ENCODE data around the gene PTPN23. TPM values are rescaled to one million over a fixed set of nuclear protein-coding genes. Genes with fewer than 3 reads are reported as not detected.
"Not testable (repeated sequence)": the region's sequence is repeated elsewhere in the genome, so short reads cannot be mapped to it uniquely, and the experiment has no call there.

PTPN23 gene
- total RNA-seq, 4 donors from 2014 or later, result 45.9 to 135 (median 61.1) TPM

DNA sequence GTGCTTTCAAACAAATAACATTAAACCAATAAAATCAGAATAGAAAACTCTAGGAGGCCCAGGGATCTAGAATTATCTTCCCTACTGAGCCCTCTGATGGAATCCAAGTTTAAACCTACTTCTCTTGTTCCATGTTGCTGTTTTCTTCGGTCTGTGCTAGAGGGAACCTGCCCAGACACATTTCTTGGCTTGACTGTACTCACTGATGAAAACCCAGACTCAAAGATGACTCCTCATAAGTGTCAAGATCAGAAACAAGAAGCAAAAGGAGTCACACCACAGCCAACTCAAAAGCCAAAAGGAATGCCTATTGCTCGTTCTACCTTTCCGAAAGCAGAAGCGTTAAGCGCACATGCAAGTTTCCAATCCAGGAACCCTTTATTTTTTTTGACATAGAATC, 63.3 kb downstream of the PTPN23 start:
- H3K4me1 ChIP-seq, result peaks cover 34% of the 10 kb centered on the region
- peak in 1 of 2 donors; percentile 11 for DNase-seq (ENCODE audit: low spot score in 2 of 2)
- H3K4me3 ChIP-seq, result peak overlapping the region; percentile 15
- TF ChIP-seq, protein P1, sequence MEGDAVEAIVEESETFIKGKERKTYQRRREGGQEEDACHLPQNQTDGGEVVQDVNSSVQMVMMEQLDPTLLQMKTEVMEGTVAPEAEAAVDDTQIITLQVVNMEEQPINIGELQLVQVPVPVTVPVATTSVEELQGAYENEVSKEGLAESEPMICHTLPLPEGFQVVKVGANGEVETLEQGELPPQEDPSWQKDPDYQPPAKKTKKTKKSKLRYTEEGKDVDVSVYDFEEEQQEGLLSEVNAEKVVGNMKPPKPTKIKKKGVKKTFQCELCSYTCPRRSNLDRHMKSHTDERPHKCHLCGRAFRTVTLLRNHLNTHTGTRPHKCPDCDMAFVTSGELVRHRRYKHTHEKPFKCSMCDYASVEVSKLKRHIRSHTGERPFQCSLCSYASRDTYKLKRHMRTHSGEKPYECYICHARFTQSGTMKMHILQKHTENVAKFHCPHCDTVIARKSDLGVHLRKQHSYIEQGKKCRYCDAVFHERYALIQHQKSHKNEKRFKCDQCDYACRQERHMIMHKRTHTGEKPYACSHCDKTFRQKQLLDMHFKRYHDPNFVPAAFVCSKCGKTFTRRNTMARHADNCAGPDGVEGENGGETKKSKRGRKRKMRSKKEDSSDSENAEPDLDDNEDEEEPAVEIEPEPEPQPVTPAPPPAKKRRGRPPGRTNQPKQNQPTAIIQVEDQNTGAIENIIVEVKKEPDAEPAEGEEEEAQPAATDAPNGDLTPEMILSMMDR (IDR thresholded peaks at IDR 0.05), result no peak
- TF ChIP-seq POLR2AphosphoS5 (IDR thresholded peaks at IDR 0.05) (no peak), EP300 (IDR thresholded peaks at IDR 0.05) (no peak), POLR2A (IDR thresholded peaks at IDR 0.05) (no peak)
- 55% methylated on average over 5 of the region's 5 CpGs for WGBS
- no peaks in the 10 kb centered on the region for H3K9me3 ChIP-seq
- H3K27ac ChIP-seq, result peak overlapping the region; percentile 93
- no peaks in the 10 kb centered on the region for H3K27me3 ChIP-seq
- H3K36me3 ChIP-seq, result peaks cover 18% of the 10 kb centered on the region

DNA sequence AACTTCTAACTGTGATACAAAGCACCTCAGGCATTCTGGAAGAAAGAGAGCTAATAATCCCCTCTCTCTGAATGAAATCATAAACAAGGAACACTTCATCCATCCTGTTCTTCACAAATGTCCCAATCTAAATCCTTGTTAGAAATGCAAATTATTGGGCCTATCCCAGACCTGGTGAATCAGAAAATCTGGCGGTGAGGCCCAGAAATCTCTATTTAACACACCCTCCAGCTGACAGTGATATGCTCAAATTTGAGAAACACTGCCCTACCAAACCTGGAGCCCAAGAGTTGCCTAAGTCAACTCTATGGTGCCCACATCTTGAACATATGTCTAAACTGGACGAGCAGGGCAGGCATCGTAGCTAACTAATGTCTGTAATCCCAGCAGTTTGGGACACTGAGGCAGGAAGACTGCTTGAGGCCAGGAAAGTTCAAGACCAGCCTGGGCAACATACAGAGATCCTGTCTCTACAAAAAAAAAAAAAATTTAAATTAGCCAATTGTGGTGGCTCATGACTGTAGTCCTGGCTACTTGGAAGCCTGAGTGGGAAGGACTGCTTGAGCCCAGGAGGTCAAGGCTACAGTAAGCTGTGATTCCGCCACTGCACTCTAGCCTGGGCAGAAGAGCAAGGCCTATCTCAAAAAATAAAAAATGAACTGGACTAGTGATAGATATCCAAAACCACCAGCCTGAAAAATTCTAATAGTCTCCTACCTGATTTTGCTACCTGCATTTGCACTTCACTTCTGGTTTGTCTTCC, 71.8 kb downstream of the PTPN23 start:
- WGBS, result 52% methylated on average over 4 of the region's 4 CpGs
- Histone ChIP-seq H3K4me3 (no peak overlapping the region), H3K9me3 (no peaks in the 10 kb centered on the region), H3K4me1 (peaks cover 20% of the 10 kb centered on the region), H3K27ac (no peak overlapping the region), H3K36me3 (no peaks in the 10 kb centered on the region), H3K27me3 (no peaks in the 10 kb centered on the region)
- DNase-seq (ENCODE audit: low spot score in 2 of 2), result peak in 1 of 2 donors; percentile 4
- TF ChIP-seq EP300 (IDR thresholded peaks at IDR 0.05) (no peak), POLR2A (IDR thresholded peaks at IDR 0.05) (no peak), POLR2AphosphoS5 (IDR thresholded peaks at IDR 0.05) (no peak)
- TF ChIP-seq, protein P1 (IDR thresholded peaks at IDR 0.05), result no peak

DNA sequence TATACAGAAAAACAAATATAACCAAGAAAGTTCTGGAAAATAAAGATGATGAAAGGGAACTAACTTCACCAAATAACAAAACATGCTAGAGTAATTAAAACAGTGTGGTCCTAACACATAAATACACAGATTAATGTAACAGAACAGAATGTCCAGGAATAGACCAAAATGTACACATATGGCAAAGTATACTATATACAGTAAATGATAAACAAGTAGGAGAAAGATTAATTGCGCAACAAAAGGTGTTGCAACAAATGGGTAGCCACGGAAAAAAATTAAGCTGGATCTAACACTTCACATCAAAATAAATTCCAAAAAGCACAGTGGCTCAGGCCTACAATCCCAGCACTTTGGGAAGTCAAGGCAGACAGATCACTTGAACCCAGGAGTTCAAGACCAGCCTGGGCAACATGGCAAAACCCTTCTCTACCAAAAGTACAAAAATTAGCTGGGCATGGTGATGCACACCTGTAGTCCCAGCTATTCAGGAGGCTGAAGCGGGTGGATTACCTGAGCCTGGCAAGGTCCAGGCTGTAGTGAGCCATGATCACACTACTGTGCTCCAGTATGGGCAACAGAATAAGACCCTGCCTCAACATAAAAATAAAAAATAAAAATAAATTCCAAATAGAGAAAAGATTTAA, 75.1 kb downstream of the PTPN23 start:
- Histone ChIP-seq H3K36me3 (no peaks in the 10 kb centered on the region), H3K27me3 (no peaks in the 10 kb centered on the region), H3K9me3 (no peaks in the 10 kb centered on the region), H3K4me1 (peaks cover 20% of the 10 kb centered on the region), H3K27ac (no peak overlapping the region), H3K4me3 (no peak overlapping the region)
- TF ChIP-seq, protein P1 (IDR thresholded peaks at IDR 0.05), result no peak
- TF ChIP-seq EP300 (IDR thresholded peaks at IDR 0.05), result no peak
- TF ChIP-seq POLR2AphosphoS5 (IDR thresholded peaks at IDR 0.05), result no peak
- TF ChIP-seq POLR2A (IDR thresholded peaks at IDR 0.05), result no peak
- WGBS, result 67% methylated on average over 3 of the region's 3 CpGs
- DNase-seq (ENCODE audit: low spot score in 2 of 2), result no peak

DNA sequence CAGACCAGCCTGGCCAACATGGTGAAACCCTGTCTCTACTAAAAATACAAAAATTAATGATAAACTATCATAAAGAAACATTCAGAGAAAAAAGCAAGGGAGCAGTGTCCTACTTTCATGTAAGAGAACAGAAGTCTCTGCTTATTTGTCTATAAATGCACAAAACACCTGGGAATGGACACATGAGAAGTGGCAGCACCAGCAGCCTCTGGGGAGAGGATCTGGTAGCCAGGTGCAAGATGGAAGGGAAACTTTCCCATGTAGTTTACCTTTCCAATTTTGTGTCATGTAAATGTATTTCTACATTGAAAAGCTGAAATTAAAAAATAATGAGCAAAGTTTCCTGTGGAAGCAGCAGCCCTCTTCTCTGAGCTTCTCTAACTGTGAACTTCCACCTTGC, 76.2 kb downstream of the PTPN23 start:
- no peaks in the 10 kb centered on the region for H3K36me3 ChIP-seq
- H3K27ac ChIP-seq, result no peak overlapping the region
- peaks cover 14% of the 10 kb centered on the region for H3K4me1 ChIP-seq
- no peak overlapping the region for H3K4me3 ChIP-seq
- peak in 1 of 2 donors; percentile 16 for DNase-seq (ENCODE audit: low spot score in 2 of 2)
- H3K27me3 ChIP-seq, result no peaks in the 10 kb centered on the region
- TF ChIP-seq, protein P1 (IDR thresholded peaks at IDR 0.05), result no peak
- no peak for TF ChIP-seq POLR2A (IDR thresholded peaks at IDR 0.05)
- H3K9me3 ChIP-seq, result no peaks in the 10 kb centered on the region

DNA sequence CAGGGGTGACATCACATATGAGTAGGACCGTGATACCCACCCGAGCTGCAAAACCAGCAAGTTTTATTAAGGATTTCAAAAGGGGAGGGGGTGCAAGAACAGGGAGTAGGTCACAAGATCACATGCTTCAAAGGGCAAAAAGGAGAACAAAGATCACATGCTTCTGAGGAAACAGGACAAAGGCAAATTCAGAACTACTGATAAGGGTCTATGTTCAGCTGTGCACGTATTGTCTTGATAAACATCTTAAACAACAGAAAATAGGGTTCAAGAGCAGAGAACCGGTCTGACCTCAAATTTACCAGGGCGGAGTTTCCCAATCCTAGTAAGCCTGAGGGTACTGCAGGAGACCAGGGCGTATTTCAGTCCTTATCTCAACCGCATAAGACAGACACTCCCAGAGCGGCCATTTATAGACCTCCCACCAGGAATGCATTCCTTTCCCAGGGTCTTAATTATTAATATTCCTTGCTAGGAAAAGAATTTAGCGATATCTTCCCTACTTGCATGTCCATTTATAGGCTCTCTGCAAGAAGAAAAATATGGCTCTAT, 78.8 kb downstream of the PTPN23 start:
- 82% methylated on average over 9 of the region's 9 CpGs for WGBS
- not testable (repeated sequence) for H3K4me1 ChIP-seq, H3K27ac ChIP-seq, H3K36me3 ChIP-seq, H3K9me3 ChIP-seq, H3K4me3 ChIP-seq, H3K27me3 ChIP-seq
- DNase-seq (ENCODE audit: low spot score in 2 of 2), result peak in 1 of 2 donors; percentile 28

Other genes with a start within 250 kb of the PTPN23 start
- gene SETD2, start 216.9 kb upstream of the PTPN23 start, total RNA-seq, result 10 to 100 TPM; 41.4 to 78.6 (median 53.4) TPM
- 10 to 100 TPM in 2 of 4 donors, 1 to 10 TPM in 2; 8.8 to 23.4 (median 15.3) TPM for gene KIF9, start 98.2 kb upstream of the PTPN23 start, total RNA-seq
- 10 to 100 TPM; 20.8 to 50.7 (median 38.8) TPM for gene KLHL18, start 98.1 kb upstream of the PTPN23 start, total RNA-seq
- gene SCAP, start 94.9 kb downstream of the PTPN23 start, total RNA-seq, result 100 to 1,000 TPM; 142 to 195 (median 151) TPM
- gene ELP6, start 132.7 kb downstream of the PTPN23 start, total RNA-seq, result 10 to 100 TPM; 11.7 to 18.6 (median 17.0) TPM
- gene CSPG5, start 197.8 kb downstream of the PTPN23 start, total RNA-seq, result 1 to 10 TPM in 3 of 4 donors, not detected in 1; 2.3 to 2.7 (median 2.4) TPM